Jurkat, Clone E6-1 (cell line): ENCODE measurements around the gene TNFRSF25.

ENCODE experiments used
- DNase-seq: peaks from one replicate; pipeline ENCODE4 v3.0.0-alpha.2; 2011; ENCODE audit warnings: low read depth, low spot score
- H3K4me3 ChIP-seq: 2 replicates; pipeline ENCODE4 v1.5.1; 2011; ENCODE audit warnings: mild to moderate bottlenecking, low read length, control low read depth, moderate library complexity

TNFRSF25 gene

DNA sequence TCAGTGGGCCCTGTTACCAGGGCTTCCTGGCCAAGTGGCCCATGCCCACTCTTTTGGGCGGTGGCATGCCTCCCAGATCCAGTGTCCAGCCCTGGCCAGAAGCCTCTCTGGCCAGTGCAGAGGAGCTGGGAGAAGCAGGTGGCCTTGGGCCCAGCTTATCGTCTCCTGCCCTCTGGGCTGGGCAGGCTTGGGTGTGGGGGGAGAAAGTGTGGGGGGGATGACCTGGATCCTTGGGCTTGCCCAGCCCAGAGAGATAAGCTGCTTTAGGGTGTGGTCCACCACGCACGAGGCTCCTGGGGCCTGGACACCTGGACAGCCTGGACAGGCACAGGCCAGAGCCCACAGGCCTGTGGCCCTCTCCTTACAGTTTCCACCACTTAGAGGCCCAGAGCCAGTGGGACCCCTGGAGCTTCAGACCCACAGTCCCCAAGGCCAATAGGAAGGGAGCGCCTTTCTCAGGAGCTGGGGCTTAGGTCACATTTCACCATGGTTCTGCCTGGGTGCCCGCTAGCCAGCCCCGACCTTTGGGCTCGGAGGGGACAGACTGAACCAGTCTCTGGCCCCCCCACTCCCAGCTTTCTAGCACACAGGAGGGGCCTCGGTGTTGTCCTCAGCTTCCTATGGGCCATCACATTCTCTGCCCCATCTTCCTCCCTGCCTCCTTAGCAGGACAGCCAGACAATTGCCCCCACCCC, 39.5 kb downstream of the TNFRSF25 start:
- H3K4me3 ChIP-seq, result no peak overlapping the region

DNA sequence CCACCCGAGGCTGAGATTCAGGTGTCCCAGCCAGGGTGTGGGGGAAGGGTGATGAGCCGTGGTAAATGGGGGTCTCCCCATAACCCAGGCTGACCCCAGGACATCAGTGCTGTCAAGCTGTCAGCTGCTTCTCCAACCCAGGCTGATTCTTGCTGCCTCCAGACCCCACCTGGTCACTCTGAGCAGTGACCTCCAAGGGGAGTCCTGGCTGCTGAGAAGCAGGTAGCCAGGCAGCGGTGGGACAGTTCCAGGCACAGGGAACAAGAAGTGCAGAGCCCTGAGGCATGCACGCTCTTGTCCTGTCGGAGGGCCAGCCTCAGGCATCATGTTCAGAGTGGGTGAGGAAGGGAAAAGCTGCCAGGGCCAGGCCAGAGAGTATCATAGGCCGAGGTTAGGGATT, 40.3 kb downstream of the TNFRSF25 start:
- DNase-seq, result no peak
- H3K4me3 ChIP-seq, result no peak overlapping the region

More for the DNA sequence above, 39.5 kb downstream of the TNFRSF25 start:
- DNase-seq, result no peak

DNA sequence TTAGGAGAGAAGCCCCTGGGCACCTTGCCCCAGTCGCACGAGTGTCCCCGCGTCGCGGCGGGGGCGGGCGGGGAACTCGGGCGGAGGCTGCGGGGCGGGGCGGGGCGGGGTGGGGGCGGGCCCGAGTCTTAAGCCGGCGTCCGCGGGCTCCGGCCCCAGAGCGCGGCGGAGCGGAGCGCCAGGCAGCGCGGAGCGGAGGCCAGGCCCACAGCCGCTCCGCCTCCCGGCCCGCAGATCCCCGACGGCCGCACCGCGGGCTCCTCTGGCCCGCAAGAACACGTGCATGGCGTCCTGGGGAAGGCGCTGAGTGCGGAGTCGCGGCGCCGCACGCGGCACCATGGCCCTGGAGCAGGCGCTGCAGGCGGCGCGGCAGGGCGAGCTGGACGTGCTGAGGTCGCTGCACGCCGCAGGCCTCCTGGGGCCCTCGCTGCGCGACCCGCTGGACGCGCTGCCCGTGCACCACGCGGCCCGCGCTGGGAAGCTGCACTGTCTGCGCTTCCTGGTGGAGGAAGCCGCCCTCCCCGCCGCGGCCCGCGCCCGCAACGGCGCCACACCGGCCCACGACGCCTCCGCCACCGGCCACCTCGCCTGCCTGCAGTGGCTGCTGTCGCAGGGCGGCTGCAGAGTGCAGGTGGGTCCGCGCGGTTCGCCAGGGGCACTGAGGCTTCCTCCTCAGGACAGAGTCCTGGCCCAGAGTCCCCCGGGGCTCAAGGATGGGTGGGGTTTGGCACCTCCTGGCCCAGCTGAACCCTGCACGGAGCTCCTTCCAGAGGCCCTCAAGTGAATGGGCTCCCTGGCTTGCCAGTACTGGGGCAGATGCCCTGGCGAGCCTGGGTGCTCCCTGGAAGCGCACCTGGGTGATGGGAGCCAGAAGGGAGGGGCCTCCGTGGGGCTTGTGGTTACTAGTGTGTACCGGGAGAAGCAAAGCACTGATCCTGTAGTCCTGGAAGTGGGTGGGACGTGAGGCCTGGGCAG, 41.1 kb downstream of the TNFRSF25 start, which contains the start of gene ESPN:
Gene ESPN (plus strand): TSS at position 158 of the 975 bp plus-strand sequence. CDS start 180 bp downstream, at position 338.
- DNase-seq, result no peak
- H3K4me3 ChIP-seq, result no peak within 1 kb of the TSS

DNA sequence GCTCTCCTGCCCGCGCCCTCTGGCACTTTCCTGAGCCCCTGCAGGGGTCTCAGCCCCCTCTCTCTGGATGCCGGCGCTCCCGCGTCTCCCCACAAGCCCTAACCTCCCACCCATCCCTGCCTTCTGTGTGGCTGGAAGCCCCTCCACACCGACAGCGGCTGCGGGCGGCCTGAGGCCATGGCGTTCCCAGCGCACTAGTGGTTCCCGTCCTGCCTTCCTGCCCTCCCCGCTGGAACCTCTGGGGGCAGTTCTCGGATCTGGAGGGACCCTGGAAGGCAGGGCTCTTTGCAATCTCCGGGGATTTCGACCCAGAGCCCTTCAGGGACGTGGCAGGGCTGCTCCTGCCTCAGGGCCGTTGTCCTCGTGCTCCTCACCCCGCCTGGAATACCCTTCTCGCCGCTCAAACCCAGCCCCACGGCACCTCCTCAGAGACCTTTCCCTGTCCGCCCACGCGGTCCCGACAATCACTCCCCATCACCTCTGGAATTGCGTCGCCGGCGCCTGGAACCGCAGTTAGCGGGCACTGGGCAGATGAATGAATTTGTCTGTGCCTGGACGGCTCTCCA, 41.9 kb downstream of the TNFRSF25 start:
- H3K4me3 ChIP-seq, result no peak overlapping the region
- DNase-seq, result no peak

DNA sequence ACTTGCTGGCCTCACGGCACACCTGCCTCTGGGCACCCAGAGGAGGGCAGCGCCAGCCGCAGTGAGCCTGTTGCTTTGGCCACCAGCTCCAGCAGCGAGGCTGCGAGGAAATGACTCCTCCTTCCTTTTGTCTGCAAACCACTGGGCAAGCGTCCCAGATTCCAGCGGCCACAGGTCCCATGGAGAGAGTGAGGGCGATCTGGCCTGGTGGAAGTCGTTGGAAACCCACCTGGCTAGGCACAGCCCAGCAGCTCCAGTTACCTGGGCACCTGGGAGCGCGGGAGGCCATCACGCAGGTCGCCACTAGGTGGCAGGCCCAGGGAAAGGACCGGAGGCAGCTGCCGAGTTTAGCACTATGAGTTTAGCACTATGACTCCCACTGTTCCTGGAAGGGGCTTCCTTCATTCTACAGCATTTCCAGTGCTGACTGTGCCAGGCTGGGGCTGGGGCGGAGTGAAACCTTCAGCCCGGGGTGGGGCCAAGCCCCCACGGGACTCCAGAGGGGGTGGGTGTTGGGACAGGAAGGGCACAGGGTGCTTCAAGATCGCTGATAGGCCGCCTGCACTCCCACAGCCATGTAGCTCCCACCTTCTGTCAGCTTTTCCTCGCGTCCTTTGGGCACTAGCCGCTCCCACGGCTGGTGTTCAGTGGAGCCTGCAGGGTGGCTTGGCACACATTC, 42.5 kb downstream of the TNFRSF25 start:
- H3K4me3 ChIP-seq, result no peak overlapping the region
- DNase-seq, result no peak

DNA sequence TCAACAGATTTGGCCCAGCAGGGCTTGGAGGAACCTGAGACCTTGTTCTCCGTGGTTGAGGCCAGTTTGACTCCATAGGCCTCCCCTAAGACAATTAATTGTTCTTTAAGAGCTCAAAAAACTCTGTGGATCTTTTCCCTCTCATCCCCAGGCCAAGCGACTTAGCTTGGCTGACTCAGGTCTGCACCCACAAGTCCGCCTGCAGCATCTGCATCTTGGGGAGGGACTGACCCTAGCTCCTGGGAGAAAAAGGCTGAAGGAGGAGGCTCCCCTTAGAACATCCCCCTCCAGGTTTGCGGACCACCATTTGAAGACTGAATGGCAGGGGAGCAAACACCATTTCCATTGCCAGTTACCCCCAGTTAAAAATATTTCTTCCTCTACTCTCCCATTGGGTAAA, 44.7 kb downstream of the TNFRSF25 start:
- no peak overlapping the region for H3K4me3 ChIP-seq
- DNase-seq, result no peak

DNA sequence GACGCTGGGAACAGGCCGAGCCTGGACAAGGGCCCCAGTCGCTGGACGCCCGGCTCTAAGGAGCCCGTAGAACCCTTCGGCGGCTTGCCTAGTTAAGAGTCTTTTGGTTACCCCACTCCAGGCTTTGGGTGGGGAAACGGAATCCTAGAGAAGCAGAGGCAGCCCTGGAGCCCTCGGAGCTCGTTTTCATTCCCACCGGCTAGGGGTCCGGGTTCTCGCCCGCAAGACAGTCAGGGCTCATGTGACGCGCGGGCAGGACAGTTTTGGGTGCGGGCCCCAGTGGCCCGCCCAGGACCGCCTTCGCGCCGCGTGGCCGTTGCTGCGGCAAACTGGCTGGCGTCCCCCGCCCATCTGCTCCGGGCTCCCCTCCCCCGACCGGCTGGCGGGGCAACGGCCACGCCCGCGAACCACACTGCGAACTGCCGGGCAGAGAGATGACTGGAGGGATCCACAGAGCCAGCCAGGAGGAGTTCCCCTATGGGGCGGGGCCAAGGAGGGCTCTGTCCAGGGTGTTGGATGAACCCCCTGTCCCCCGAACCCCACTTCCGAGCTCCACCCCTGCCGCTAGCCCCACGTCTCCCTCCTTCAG, 45.4 kb downstream of the TNFRSF25 start:
- no peak overlapping the region for H3K4me3 ChIP-seq
- DNase-seq, result no peak

DNA sequence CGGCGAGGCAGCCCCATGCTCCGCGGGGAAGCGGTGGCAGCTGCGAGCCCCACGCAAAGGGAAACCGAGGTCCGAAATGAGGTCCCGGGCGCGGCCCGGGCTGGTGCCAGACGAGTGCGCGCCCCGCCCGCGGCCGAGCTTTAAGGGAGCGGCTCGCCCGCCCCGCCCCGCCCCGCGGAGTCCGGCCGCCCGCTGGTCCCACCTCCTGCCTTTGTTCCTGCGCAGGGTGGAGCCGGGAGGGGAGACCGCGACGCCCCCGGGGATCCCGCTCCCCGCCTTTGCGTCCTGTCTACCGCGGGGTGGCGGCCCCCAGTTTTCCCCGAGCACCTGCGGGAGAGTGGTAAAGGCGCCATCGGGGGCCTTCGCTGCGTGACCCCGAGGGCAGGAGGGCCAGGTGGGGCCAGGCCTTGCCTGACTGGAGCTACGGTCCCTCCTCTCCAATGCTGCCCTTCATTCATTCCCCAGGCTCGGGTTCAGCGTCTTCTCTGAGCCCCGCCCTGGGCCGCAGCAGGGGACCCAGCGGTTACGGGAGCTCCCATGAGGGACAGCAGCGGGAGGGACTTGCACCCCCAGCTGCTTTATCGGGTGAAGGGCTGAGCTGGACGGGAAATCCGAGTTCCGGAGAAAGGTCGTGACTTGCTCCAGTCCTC, 46.0 kb downstream of the TNFRSF25 start, which contains the start of gene HES2:
Gene HES2 (minus strand): TSS at position 116 of the 650 bp plus-strand sequence. CDS start 99 bp downstream, at position 17.
- H3K4me3 ChIP-seq, result no peak within 1 kb of the TSS; the same call in 1 of the 2 replicates
- DNase-seq, result no peak

DNA sequence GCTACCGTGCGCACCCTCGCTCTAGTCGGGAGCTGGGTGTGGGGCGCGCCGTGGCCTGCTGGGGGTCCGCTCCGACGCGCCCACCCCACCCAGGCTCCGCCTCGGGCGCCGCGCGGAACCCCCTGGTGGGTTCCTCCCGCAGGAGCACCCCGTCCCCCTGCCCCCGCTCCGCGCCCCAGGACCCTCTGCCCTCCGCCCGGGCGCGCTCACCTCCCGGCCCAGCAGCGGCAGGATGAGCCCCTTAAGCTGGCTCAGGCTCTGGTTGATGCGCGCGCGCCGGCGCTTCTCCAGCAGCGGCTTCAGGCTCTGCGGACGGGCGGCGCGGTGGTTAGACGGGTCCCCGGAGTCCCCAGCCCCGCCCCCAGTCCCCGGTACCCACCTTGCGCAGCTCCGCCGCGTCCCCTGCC, 46.6 kb downstream of the TNFRSF25 start:
- H3K4me3 ChIP-seq, result no peak overlapping the region
- DNase-seq, result no peak

DNA sequence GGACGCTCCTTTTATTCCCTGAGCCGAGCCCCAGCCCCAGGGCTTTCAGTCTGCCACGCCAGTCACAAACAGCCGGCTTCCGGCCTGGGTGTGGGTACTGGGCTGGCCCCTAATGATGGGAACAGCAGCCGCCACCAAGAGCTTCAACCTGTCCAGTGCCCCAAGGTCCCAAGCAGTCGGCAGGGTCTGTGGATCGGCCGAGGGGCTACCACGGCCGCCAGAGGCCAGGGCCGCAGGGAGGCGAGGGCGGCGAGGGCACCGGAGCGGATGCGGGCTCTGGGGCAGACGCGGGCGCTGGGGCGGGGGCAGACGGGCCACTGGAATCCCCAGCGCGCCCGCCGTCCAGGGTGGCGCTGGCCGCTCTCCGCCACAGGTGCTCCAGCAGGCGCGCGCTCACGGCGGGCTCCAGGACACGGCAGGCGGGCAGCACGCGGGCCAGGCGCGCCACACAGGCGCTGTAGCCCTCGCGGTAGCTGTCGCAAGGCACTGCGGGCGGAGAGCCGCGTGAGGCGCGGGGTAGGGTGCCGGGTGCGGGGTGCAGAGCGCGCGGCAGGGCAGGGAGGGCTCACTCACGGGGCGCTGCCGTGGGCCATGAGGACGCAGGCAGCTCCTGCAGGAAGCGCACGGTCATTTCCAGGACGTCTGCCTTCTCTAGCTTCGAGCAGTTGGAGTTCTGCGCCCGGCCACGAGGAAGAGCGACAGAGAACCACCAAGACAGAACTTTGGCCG, 47.1 kb downstream of the TNFRSF25 start:
- H3K4me3 ChIP-seq, result no peak overlapping the region
- DNase-seq, result no peak

DNA sequence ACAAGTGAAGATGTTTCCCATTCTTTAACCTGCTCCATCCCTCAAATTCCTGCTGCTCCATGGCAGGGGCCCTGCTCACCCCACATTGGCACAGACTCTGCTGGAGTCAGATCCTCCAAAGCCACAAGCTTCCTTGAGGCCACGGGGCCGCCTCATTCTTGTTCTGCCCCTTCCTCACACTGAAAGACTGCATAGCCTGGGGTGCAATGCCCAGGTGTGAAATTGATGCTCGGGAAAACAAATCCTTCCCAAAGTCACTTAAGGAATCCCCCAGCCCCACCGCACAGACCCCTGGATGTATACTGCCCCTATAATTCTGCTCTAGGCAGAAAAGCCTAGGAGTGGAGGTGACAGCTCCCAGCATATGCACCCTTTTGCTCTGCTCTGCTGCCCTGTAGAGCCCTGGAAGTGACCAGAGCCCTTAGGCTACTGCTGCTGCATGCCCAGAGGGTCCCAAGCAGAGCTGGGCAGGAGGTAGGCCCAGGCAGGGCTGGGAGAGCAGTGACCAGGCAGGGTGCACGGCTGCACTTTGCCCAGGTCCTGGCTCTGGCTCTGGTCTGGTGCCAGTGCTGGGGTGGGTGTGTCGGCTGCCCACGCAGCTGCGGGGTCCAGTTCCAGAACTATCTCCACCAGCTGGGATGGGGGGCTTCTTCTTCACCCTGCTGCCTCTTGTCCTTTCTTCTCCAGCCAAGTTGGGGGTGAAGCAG, 47.9 kb downstream of the TNFRSF25 start:
- no peak overlapping the region for H3K4me3 ChIP-seq
- no peak for DNase-seq

DNA sequence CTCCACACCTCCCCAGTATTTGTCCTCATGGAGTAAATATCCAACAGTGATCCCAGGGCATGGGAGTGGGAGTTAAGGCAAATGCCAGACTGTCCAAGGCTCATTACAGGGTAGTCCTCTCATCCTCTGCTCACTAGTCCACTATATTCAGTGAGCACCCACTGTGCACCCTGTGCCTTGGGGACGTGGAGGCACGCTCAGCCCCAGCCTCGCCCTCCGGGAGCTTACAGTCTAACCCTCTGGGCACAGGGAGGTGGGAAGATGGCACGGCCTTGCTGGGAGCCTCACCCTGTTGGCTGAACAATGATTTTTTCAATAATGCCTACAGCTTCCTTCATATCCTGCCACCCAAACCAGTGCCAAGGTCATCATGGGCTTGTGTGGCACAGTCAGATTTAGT, 49.1 kb downstream of the TNFRSF25 start:
- no peak for DNase-seq
- H3K4me3 ChIP-seq, result no peak overlapping the region

DNA sequence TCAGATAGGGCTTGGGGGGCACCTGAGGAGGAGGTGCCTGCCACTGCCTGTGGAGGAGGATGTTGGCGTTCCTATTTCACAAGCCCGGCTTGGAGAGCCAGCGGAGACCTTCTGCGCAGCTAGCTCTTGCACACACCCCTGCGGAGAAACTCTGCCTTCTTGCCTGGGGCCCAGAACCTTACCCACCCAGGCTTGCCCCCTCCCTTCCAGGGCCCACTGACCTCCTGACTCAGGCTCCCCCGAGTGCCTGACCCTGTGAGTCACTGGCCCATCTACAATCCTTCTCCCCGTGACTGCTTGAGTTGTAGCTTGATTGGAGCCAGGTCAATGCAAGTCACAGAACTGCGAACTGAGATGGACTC, 49.7 kb downstream of the TNFRSF25 start:
- no peak for DNase-seq
- no peak overlapping the region for H3K4me3 ChIP-seq

DNA sequence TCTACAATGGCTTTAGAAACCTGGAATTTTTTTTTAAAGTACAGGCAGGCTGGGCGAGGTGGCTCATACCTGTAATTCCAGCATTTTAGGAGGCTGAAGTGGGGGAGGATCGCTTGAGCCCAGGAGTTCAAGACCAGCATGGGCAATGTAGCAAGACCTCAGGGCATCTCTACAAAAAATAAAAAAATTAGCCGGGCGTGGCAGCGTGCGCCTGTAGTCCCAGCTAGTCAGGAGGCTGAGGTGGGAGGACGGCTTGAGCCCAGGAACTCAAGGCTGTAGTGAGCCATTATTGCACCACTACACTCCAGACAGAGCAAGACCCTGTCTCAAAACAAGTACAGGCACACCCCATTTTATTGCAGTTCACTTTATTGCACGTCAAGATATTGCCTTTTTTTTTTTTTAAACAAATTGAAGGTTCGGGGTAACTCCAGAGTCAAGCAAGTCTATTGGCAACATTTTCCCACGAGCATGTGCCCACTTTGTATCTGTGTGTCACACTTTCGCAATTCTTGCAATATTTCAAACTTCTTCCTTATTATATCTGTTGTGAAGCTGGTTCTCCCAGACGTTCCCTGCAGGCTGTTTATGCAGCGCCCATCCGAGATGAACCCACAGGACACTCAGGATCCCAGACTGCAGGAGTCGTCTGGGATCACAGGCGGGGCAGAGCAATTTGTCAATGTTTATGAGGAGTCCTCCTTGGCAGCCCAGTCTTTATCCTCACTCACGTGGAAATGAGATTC, 50.9 kb downstream of the TNFRSF25 start:
- DNase-seq, result no peak
- H3K4me3 ChIP-seq, result no peak overlapping the region

DNA sequence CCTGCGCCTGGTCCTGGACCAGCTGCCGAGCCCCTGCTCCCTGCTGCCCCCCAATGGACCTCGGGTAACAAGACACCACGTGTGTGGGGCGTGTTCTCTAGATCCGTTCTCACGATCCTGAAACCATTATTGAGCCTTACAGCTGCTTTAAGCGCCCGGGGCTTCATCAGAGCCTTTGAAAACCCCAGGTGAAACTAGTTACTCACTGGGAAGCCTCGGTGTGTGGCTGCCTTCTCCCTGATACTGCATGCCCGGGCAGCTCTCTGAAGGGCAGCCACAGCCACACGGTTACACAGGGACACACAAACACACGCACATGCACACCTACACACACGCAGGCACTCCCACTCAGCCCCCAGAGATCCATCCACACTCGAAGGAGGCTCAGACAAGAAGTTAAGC, 51.5 kb downstream of the TNFRSF25 start:
- peak; percentile 47 for DNase-seq
- peak overlapping the region; percentile 13; the same call in 1 of the 2 replicates for H3K4me3 ChIP-seq

DNA sequence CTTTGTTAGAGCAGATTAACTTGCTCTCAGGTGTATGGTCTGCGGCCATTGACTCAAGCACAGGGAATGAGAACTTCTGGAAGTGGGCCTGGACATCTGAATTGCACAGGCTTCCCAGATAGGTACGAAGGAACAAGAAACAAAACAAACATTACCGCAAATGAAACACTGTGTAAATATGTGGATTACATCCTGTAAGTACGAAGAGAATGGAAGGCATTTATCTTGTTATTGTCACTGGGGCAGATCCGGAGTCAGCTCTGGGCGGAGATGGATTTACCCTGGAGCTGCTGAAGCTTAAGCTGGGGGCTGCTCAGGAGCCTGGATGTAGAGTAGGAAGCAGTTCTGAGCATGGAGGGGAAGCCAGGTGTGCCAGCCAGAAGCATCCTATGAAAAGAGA, 53.1 kb downstream of the TNFRSF25 start:
- no peak overlapping the region for H3K4me3 ChIP-seq
- DNase-seq, result no peak
